OCI-LY1 (cell line): ENCODE measurements around the gene PADI4.

Source experiments
- H2AFZ ChIP-seq: fragments of 200-600 bp; sonication (generic), shearing (Covaris generic); 2 replicates; pipeline ENCODE4 v1.6.0; 2014; ENCODE audit warnings: antibody characterized with exemption, mild to moderate bottlenecking, low read length
- H3F3A ChIP-seq: fragments of 200-600 bp; sonication (generic), shearing (Covaris generic); 2 replicates; pipeline ENCODE4 v1.6.0; 2014; ENCODE audit warnings: mild to moderate bottlenecking, antibody characterized with exemption, low read length, moderate library complexity; ENCODE audit not compliant: insufficient read depth
- H3K27ac ChIP-seq: fragments of 200-600 bp; sonication (generic); 2 replicates; pipeline ENCODE4 v1.5.1; 2014; ENCODE audit warnings: low read length, mixed run types, mild to moderate bottlenecking, low read depth; ENCODE audit not compliant: poor library complexity, severe bottlenecking
- H3K27me3 ChIP-seq: fragments of 200-600 bp; sonication (generic); 2 replicates; pipeline ENCODE4 v1.6.0; 2014; ENCODE audit warnings: antibody characterized with exemption, mild to moderate bottlenecking, low read length, moderate library complexity; ENCODE audit not compliant: insufficient read depth
- H3K36me3 ChIP-seq: fragments of 200-600 bp; sonication (generic); 2 replicates; pipeline ENCODE4 v1.6.1; 2014; ENCODE audit warnings: mild to moderate bottlenecking, antibody characterized with exemption, low read length, moderate library complexity, mixed read lengths; ENCODE audit not compliant: insufficient read depth
- H3K4me1 ChIP-seq: fragments of 200-600 bp; sonication (generic); 2 replicates; pipeline ENCODE4 v1.5.1; 2014; ENCODE audit warnings: mild to moderate bottlenecking, low read length, moderate library complexity; ENCODE audit not compliant: insufficient read depth, severe bottlenecking
- H3K4me2 ChIP-seq: fragments of 200-600 bp; sonication (generic), shearing (Covaris generic); 2 replicates; pipeline ENCODE4 v1.6.1; 2014; ENCODE audit warnings: low read length
- H3K4me3 ChIP-seq: fragments of 200-600 bp; sonication (generic); 2 replicates; pipeline ENCODE4 v1.5.1; 2014; ENCODE audit warnings: low read length, low read depth, mild to moderate bottlenecking, mixed read lengths; ENCODE audit not compliant: poor library complexity, severe bottlenecking
- H3K79me2 ChIP-seq: fragments of 200-600 bp; shearing (Covaris generic); 2 replicates; pipeline ENCODE4 v1.6.1; 2016; ENCODE audit warnings: mixed run types, low read length, mixed read lengths; ENCODE audit not compliant: insufficient read depth
- H3K9ac ChIP-seq: fragments of 200-600 bp; sonication (generic), shearing (Covaris generic); 2 replicates; pipeline ENCODE4 v1.6.1; 2014; ENCODE audit warnings: mild to moderate bottlenecking, low read length, mixed read lengths
- H3K9me2 ChIP-seq: fragments of 200-600 bp; sonication (generic), shearing (Covaris generic); 2 replicates; pipeline ENCODE4 v1.6.1; 2014; ENCODE audit warnings: low read depth, mild to moderate bottlenecking, low read length, mixed read lengths
- H3K9me3 ChIP-seq: fragments of 200-600 bp; shearing (Covaris generic); 2 replicates; pipeline ENCODE4 v1.6.1; 2014; ENCODE audit warnings: low read length, mixed read lengths
- H4K20me1 ChIP-seq: fragments of 200-600 bp; sonication (generic), shearing (Covaris generic); 2 replicates; pipeline ENCODE4 v1.6.0; 2016; ENCODE audit warnings: mild to moderate bottlenecking, low read length; ENCODE audit not compliant: insufficient read depth
- EZH2 ChIP-seq: fragments of 200-600 bp; sonication (generic), shearing (Covaris generic); IDR thresholded peaks from 2 replicates; pipeline ENCODE4 v1.8.0; 2017; ENCODE audit warnings: borderline replicate concordance, mixed run types, mild to moderate bottlenecking, antibody characterized with exemption, low read length, moderate library complexity, mixed read lengths
- TF ChIP-seq, protein P1 (sequence below): fragments of 200-600 bp; sonication (generic), shearing (Covaris generic); IDR thresholded peaks from 2 replicates; pipeline ENCODE4 v1.5.1; 2017; ENCODE audit warnings: mild to moderate bottlenecking, antibody characterized with exemption, low read length, moderate library complexity, mixed read lengths

The PADI4 gene

GRCh38 chr1:17305576-17306095 is 2.4 kb upstream of the PADI4 start:
- no peaks in the 10 kb centered on the region for H3K27me3 ChIP-seq
- H3K4me3 ChIP-seq: no peak overlapping the region
- H3K79me2 ChIP-seq: no peaks in the 10 kb centered on the region
- no peaks in the 10 kb centered on the region for H3K9me3 ChIP-seq
- H3K4me1 ChIP-seq: no peaks in the 10 kb centered on the region
- TF ChIP-seq EZH2: no peak
- TF ChIP-seq, protein P1, sequence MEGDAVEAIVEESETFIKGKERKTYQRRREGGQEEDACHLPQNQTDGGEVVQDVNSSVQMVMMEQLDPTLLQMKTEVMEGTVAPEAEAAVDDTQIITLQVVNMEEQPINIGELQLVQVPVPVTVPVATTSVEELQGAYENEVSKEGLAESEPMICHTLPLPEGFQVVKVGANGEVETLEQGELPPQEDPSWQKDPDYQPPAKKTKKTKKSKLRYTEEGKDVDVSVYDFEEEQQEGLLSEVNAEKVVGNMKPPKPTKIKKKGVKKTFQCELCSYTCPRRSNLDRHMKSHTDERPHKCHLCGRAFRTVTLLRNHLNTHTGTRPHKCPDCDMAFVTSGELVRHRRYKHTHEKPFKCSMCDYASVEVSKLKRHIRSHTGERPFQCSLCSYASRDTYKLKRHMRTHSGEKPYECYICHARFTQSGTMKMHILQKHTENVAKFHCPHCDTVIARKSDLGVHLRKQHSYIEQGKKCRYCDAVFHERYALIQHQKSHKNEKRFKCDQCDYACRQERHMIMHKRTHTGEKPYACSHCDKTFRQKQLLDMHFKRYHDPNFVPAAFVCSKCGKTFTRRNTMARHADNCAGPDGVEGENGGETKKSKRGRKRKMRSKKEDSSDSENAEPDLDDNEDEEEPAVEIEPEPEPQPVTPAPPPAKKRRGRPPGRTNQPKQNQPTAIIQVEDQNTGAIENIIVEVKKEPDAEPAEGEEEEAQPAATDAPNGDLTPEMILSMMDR: no peak
- H2AFZ ChIP-seq: no peak overlapping the region
- no peaks in the 10 kb centered on the region for H3K9me2 ChIP-seq
- H3K9ac ChIP-seq: no peak overlapping the region
- no peaks in the 10 kb centered on the region for H3K36me3 ChIP-seq
- H3F3A ChIP-seq: no peaks in the 10 kb centered on the region
- H3K27ac ChIP-seq: no peak overlapping the region
- no peak overlapping the region for H3K4me2 ChIP-seq
- no peaks in the 10 kb centered on the region for H4K20me1 ChIP-seq

DNA sequence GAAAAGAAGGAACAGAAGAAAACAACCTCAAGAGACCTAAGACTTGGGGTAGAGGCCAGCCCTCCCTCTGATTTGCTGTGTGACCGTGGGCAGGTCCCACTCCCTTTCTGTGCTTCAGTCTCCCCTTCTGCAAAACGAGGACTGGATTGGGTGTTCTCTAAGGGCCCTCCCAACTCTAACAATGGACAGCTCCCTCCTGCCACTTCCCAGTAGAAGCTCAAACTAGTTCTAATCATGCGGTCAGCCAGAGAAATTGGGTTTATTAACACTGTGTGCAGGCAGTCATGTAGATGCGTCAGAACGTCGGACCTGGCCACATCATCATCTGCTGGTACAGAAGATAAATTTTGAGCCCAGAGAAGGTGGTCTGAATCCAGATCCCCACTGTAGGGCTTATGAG is 1.6 kb upstream of the PADI4 start:
- Histone ChIP-seq H3K27ac (no peak overlapping the region), H4K20me1 (no peaks in the 10 kb centered on the region), H3F3A (no peaks in the 10 kb centered on the region), H3K36me3 (no peaks in the 10 kb centered on the region), H3K9me3 (no peaks in the 10 kb centered on the region), H3K27me3 (no peaks in the 10 kb centered on the region), H3K4me2 (no peak overlapping the region), H3K4me3 (no peak overlapping the region), H3K4me1 (no peaks in the 10 kb centered on the region), H3K9me2 (no peaks in the 10 kb centered on the region), H3K79me2 (no peaks in the 10 kb centered on the region), H2AFZ (no peak overlapping the region), H3K9ac (no peak overlapping the region)
- no peak for TF ChIP-seq EZH2
- TF ChIP-seq, protein P1: no peak

GRCh38 chr1:17306921-17307320 is 1.1 kb upstream of the PADI4 start:
- no peak overlapping the region for H3K4me3 ChIP-seq
- no peak overlapping the region for H2AFZ ChIP-seq
- no peaks in the 10 kb centered on the region for H3K27me3 ChIP-seq
- H3K9me2 ChIP-seq: no peaks in the 10 kb centered on the region
- H3K4me1 ChIP-seq: no peaks in the 10 kb centered on the region
- no peak overlapping the region for H3K4me2 ChIP-seq
- no peaks in the 10 kb centered on the region for H3K79me2 ChIP-seq
- H3K9ac ChIP-seq: no peak overlapping the region
- H4K20me1 ChIP-seq: no peaks in the 10 kb centered on the region
- TF ChIP-seq, protein P1: no peak
- TF ChIP-seq EZH2: no peak
- H3F3A ChIP-seq: no peaks in the 10 kb centered on the region
- H3K9me3 ChIP-seq: no peaks in the 10 kb centered on the region
- H3K36me3 ChIP-seq: no peaks in the 10 kb centered on the region
- no peak overlapping the region for H3K27ac ChIP-seq
